HCT116 (cell line): ENCODE measurements around the gene WIPF3. TPM values are rescaled to one million over a fixed set of nuclear protein-coding genes. Genes with fewer than 3 reads are reported as not detected.

ENCODE experiments used
- ATAC-seq: fragments of 200-7000 bp; cut with Tn5 transposase; 2 replicates; pipeline ENCODE4 v1.9.1; 2020; ENCODE audit warnings: mild to moderate bottlenecking, moderate library complexity
- BruUV-seq: library from RNA; stranded (reverse); fragments of 400-500 nt; replicated peaks from 2 replicates; lab custom pipeline; 2021; lab: Mats Ljungman, UMichigan
- CTCF ChIA-PET: fragments of 300-600 bp; sonication (Branson Sonifier 250); formaldehyde crosslinking; loops from one replicate; lab custom pipeline; 2021; ENCODE audit warnings: antibody characterized with exemption; lab: Charles Lee
- POLR2A ChIA-PET: fragments of 300-600, 350-600 bp; sonication (Branson Sonifier 250); formaldehyde crosslinking; loops from one replicate; lab custom pipeline; 2021; ENCODE audit warnings: antibody characterized with exemption; lab: Charles Lee
- RAD21 ChIA-PET, 2 experiments: fragments of 300-600 bp; sonication (Branson Sonifier 250); formaldehyde crosslinking; loops; one replicate each; lab custom pipeline; 2023; ENCODE audit warnings: low total read pairs in 2 of 2; ENCODE audit not compliant: uncharacterized antibody in 2 of 2, unreplicated experiment in 2 of 2, low non-redundant PET in 1 of 2; lab: Charles Lee
- DNase-seq: peaks from one replicate; pipeline ENCODE4 v3.0.0-alpha.2; 2010; ENCODE audit warnings: low read depth, low spot score
- H2AFZ ChIP-seq: fragments of 200-600 bp; shearing (Covaris generic), sonication (generic); 2 replicates; pipeline ENCODE4 v1.6.1; 2017; ENCODE audit warnings: low read depth, mixed run types, mixed read lengths, antibody characterized with exemption, low read length; ENCODE audit not compliant: poor library complexity, severe bottlenecking
- H3K27ac ChIP-seq: 2 replicates; pipeline ENCODE4 v1.5.1; 2012; ENCODE audit warnings: low read depth, low read length
- H3K27me3 ChIP-seq: fragments of 200-600 bp; sonication (generic); 2 replicates; pipeline ENCODE4 v1.6.1; 2016; ENCODE audit warnings: mixed run types, low read length, mixed read lengths; ENCODE audit not compliant: insufficient read depth
- H3K36me3 ChIP-seq, 2 experiments: fragments of 200-500 bp in 1 of 2; fragments of 200-600 bp in 1 of 2; sonication (Bioruptor generic) in 1 of 2; sonication (generic) in 1 of 2; 2 replicates each; pipeline versions ENCODE4 v1.5.1 to v1.6.1; 2014 to 2016; ENCODE audit warnings: low read length in 2 of 2, inconsistent platforms in 1 of 2, mixed read lengths in 1 of 2, mixed run types in 1 of 2; ENCODE audit not compliant: insufficient read depth in 2 of 2, control insufficient read depth in 1 of 2
- H3K4me1 ChIP-seq, 2 experiments: fragments of 200-600 bp in 1 of 2; sonication (generic) in 1 of 2; 2 replicates each; pipeline versions ENCODE4 v1.5.1 to v1.6.1; 2012 to 2017; ENCODE audit warnings: low read length in 2 of 2, inconsistent platforms in 1 of 2, mild to moderate bottlenecking in 1 of 2, mixed read lengths in 1 of 2, mixed run types in 1 of 2, moderate library complexity in 1 of 2; ENCODE audit not compliant: insufficient read depth in 2 of 2, control insufficient read depth in 1 of 2
- H3K4me2 ChIP-seq: fragments of 200-600 bp; sonication (generic); 2 replicates; pipeline ENCODE4 v1.6.1; 2017; ENCODE audit warnings: mixed run types, low read length, mixed read lengths
- H3K4me3 ChIP-seq, 2 experiments: fragments of 200-600 bp in 1 of 2; sonication (generic) in 1 of 2; replicated peaks in 1 of 2; 2 replicates each; pipeline ENCODE4 v1.5.1; 2011 to 2016; ENCODE audit warnings: low read length in 2 of 2, control low read depth in 1 of 2, low read depth in 1 of 2, mild to moderate bottlenecking in 1 of 2, mixed read lengths in 1 of 2, mixed run types in 1 of 2
- H3K79me2 ChIP-seq: fragments of 200-600 bp; sonication (generic); 2 replicates; pipeline ENCODE4 v1.6.1; 2017; ENCODE audit warnings: mild to moderate bottlenecking, mixed run types, low read length, moderate library complexity, mixed read lengths; ENCODE audit not compliant: insufficient read depth
- H3K9ac ChIP-seq: fragments of 200-600 bp; sonication (generic); 2 replicates; pipeline ENCODE4 v1.6.1; 2016; ENCODE audit warnings: low read length, mixed read lengths
- H3K9me2 ChIP-seq: fragments of 200-600 bp; sonication (generic), shearing (Covaris generic); 2 replicates; pipeline ENCODE4 v1.6.1; 2017; ENCODE audit warnings: mixed run types, mild to moderate bottlenecking, moderate library complexity; ENCODE audit not compliant: insufficient read depth
- H3K9me3 ChIP-seq, 2 experiments: fragments of 200-500 bp in 1 of 2; fragments of 200-600 bp in 1 of 2; sonication (Bioruptor generic) in 1 of 2; sonication (generic) in 1 of 2; 2 replicates each; pipeline ENCODE4 v1.6.1; 2014 to 2017; ENCODE audit warnings: low read length in 2 of 2, mixed read lengths in 2 of 2, inconsistent platforms in 1 of 2, low read depth in 1 of 2, mild to moderate bottlenecking in 1 of 2, mixed run types in 1 of 2, moderate library complexity in 1 of 2; ENCODE audit not compliant: control insufficient read depth in 1 of 2, insufficient read depth in 1 of 2
- H4K20me1 ChIP-seq: fragments of 200-600 bp; sonication (generic), shearing (Covaris generic); 2 replicates; pipeline ENCODE4 v1.6.1; 2017; ENCODE audit warnings: mixed run types, mild to moderate bottlenecking, moderate library complexity; ENCODE audit not compliant: insufficient read depth
- ATF3 ChIP-seq: IDR thresholded peaks from 2 replicates; pipeline ENCODE4 v1.6.1; 2012
- CEBPB ChIP-seq: IDR thresholded peaks from 2 replicates; pipeline ENCODE4 v1.6.1; 2012; ENCODE audit warnings: low read depth
- CTCF ChIP-seq, 3 experiments: fragments of 200-600 bp in 1 of 3; sonication (generic) in 1 of 3; IDR thresholded peaks in 2 of 3; conservative IDR thresholded peaks in 1 of 3; 2 replicates each; pipeline ENCODE4 v1.5.1; 2012 to 2017; ENCODE audit warnings: low read depth in 2 of 3, low read length in 2 of 3, antibody characterized with exemption in 1 of 3, borderline replicate concordance in 1 of 3, control low read depth in 1 of 3, mild to moderate bottlenecking in 1 of 3, mixed read lengths in 1 of 3, mixed run types in 1 of 3, moderate library complexity in 1 of 3; ENCODE audit not compliant: insufficient read depth in 1 of 3
- EGR1 ChIP-seq: IDR thresholded peaks from 2 replicates; pipeline ENCODE4 v1.6.1; 2012; ENCODE audit warnings: low read depth
- EZH2phosphoT487 ChIP-seq: fragments of 200-600 bp; IDR thresholded peaks from 2 replicates; pipeline ENCODE4 v1.6.1; 2018; ENCODE audit warnings: antibody characterized with exemption, borderline replicate concordance
- FOSL1 ChIP-seq: IDR thresholded peaks from 2 replicates; pipeline ENCODE4 v1.6.1; 2012; ENCODE audit warnings: low read depth
- JUND ChIP-seq: IDR thresholded peaks from 2 replicates; pipeline ENCODE4 v1.6.1; 2012
- POLR2A ChIP-seq: IDR thresholded peaks from 2 replicates; pipeline ENCODE4 v1.7.0; 2011; ENCODE audit warnings: borderline replicate concordance; ENCODE audit not compliant: insufficient read depth, insufficient read length; ENCODE audit errors: extremely low read depth
- POLR2AphosphoS5 ChIP-seq: IDR thresholded peaks from 2 replicates; pipeline ENCODE4 v1.6.1; 2011; ENCODE audit warnings: mild to moderate bottlenecking, low read depth, low read length, moderate library complexity
- RAD21 ChIP-seq: IDR thresholded peaks from 2 replicates; pipeline ENCODE4 v1.6.1; 2012; ENCODE audit warnings: low read depth, mild to moderate bottlenecking
- SIN3A ChIP-seq: IDR thresholded peaks from 2 replicates; pipeline ENCODE4 v1.6.1; 2012; ENCODE audit warnings: low read depth
- SP1 ChIP-seq: IDR thresholded peaks from 2 replicates; pipeline ENCODE4 v1.6.1; 2012; ENCODE audit warnings: low read depth
- SRF ChIP-seq: IDR thresholded peaks from 2 replicates; pipeline ENCODE4 v1.6.1; 2012; ENCODE audit warnings: low read depth
- TCF7L2 ChIP-seq: IDR thresholded peaks from 2 replicates; pipeline ENCODE4 v1.7.0; 2011; ENCODE audit warnings: borderline replicate concordance, inconsistent platforms; ENCODE audit not compliant: insufficient read depth, insufficient read length; ENCODE audit errors: extremely low read depth
- YY1 ChIP-seq: IDR thresholded peaks from 2 replicates; pipeline ENCODE4 v1.6.1; 2011; ENCODE audit warnings: low read length, low read depth, moderate library complexity, mild to moderate bottlenecking; ENCODE audit not compliant: insufficient replicate concordance; ENCODE audit errors: extremely low read depth
- ZFX ChIP-seq: fragments of 450-650 bp; IDR thresholded peaks from 2 replicates; pipeline ENCODE4 v1.6.1; 2017
- ZNF274 ChIP-seq: fragments of 200-500 bp; sonication (Bioruptor generic); IDR thresholded peaks from 2 replicates; pipeline ENCODE4 v1.6.1; 2014; ENCODE audit warnings: mild to moderate bottlenecking, low read depth, low read length, inconsistent platforms
- intact Hi-C: fragments of 100-400 bp; cut with micrococcal nuclease; formaldehyde crosslinking; loops from 2 replicates; pipeline ENCODE4 v1.10.0; 2022
- total RNA-seq: library from RNA; stranded (reverse); gene quantifications from one replicate; pipeline ENCODE4 v1.2.1, GENCODE V29; 2021; ENCODE audit not compliant: unreplicated experiment

WIPF3 gene
- total RNA-seq, 1 experiment from 2014 or later = 8.6 TPM

GRCh38 chr7:29895559-29895958 lies 89.3 kb downstream of the WIPF3 start:
- no peaks in the 10 kb centered on the region for H3K27me3 ChIP-seq
- ATAC-seq (no peak), DNase-seq (no peak)
- no peak overlapping the region for H3K4me3 ChIP-seq
- H3K4me2 ChIP-seq = no peak overlapping the region
- H3K4me1 ChIP-seq = no peaks in the 10 kb centered on the region
- no peak for TF ChIP-seq ZNF274
- no peak for TF ChIP-seq POLR2AphosphoS5
- no peak for TF ChIP-seq YY1
- TF ChIP-seq CTCF (IDR thresholded peaks at IDR 0.05 in 2 of 3, conservative IDR thresholded peaks at IDR 0.05 in 1 of 3; ENCODE audit: borderline replicate concordance in 1 of 3, insufficient read depth in 1 of 3, low read depth in 2 of 3, low read length in 2 of 3) = no peak
- no peak for TF ChIP-seq EZH2phosphoT487
- no peak for TF ChIP-seq CEBPB
- TF ChIP-seq SP1 = no peak
- no peak for TF ChIP-seq ZFX
- TF ChIP-seq ATF3 = no peak
- TF ChIP-seq SRF = no peak
- no peak for TF ChIP-seq TCF7L2
- no peak for TF ChIP-seq RAD21
- no peak for TF ChIP-seq EGR1
- TF ChIP-seq SIN3A = no peak
- no peak for TF ChIP-seq JUND
- no peak for TF ChIP-seq FOSL1
- TF ChIP-seq POLR2A = no peak
- POLR2A ChIA-PET = no interaction called here
- no peaks in the 10 kb centered on the region for H4K20me1 ChIP-seq
- intact Hi-C loops = no loop called here
- H3K9ac ChIP-seq = no peak overlapping the region
- BruUV-seq = no TSS peak
- H3K27ac ChIP-seq = no peak overlapping the region
- H3K79me2 ChIP-seq = no peaks in the 10 kb centered on the region
- no peaks in the 10 kb centered on the region for H3K9me3 ChIP-seq
- no peak overlapping the region for H2AFZ ChIP-seq
- H3K9me2 ChIP-seq = no peaks in the 10 kb centered on the region
- H3K36me3 ChIP-seq = peaks cover 0 to 3% of the 10 kb centered on the region in 2 experiments; a peak in 1 of 4 replicates
- CTCF ChIA-PET = no interaction called here
- RAD21 ChIA-PET = no interaction called here
